Vagina (tissue), 2 donors: ENCODE data around the gene DYSF. TPM values are rescaled to one million over a fixed set of nuclear protein-coding genes. Genes with fewer than 3 reads are reported as not detected.

ENCODE experiments used
- DNase-seq, 2 donors: peaks; one replicate each; pipeline ENCODE4 v3.0.0-alpha.2; 2017; ENCODE audit errors: extremely low spot score in 2 of 2
- H3K27ac ChIP-seq: fragments of 200-600 bp; sonication (generic); one replicate; pipeline ENCODE4 v1.5.1; 2019
- H3K27me3 ChIP-seq: fragments of 200-600 bp; sonication (generic); one replicate; pipeline ENCODE4 v1.5.1; 2019
- H3K36me3 ChIP-seq, 2 donors: fragments of 200-600 bp; sonication (generic); one replicate each; pipeline ENCODE4 v1.5.1; 2017 to 2019
- H3K4me1 ChIP-seq: fragments of 200-600 bp; sonication (generic); one replicate; pipeline ENCODE4 v1.5.1; 2019
- H3K4me3 ChIP-seq, 2 donors: fragments of 200-600 bp; sonication (generic); 1 replicate in 1 of 2; 2 replicates in 1 of 2; pipeline ENCODE4 v1.5.1; 2016 to 2019
- H3K9me3 ChIP-seq: fragments of 200-600 bp; sonication (generic); one replicate; pipeline ENCODE4 v1.5.1; 2019
- CTCF ChIP-seq, 3 experiments: fragments of 450-650 bp in 2 of 3; fragments of 200-600 bp in 1 of 3; sonication (generic) in 1 of 3; IDR thresholded peaks; one replicate each; pipeline ENCODE4 v1.5.1; 2017 to 2019; ENCODE audit warnings: antibody characterized with exemption in 3 of 3, mild to moderate bottlenecking in 2 of 3, moderate library complexity in 2 of 3
- POLR2A ChIP-seq, 2 donors: fragments of 450-650 bp; IDR thresholded peaks; one replicate each; pipeline ENCODE4 v1.6.1; 2017; ENCODE audit warnings: antibody characterized with exemption in 2 of 2, mild to moderate bottlenecking in 2 of 2, moderate library complexity in 2 of 2
- POLR2AphosphoS5 ChIP-seq, 2 donors: sonication (generic); formaldehyde crosslinking; IDR thresholded peaks; one replicate each; pipeline ENCODE4 v1.9.0; 2017; ENCODE audit warnings: antibody characterized with exemption in 2 of 2, mild to moderate bottlenecking in 2 of 2, low read depth in 1 of 2; ENCODE audit not compliant: insufficient read depth in 1 of 2
- intact Hi-C: fragments of 100-400 bp; cut with DNase I; formaldehyde crosslinking; loops from one replicate; pipeline ENCODE4 v1.15.1; 2023
- total RNA-seq: library from RNA; depleted of rRNA; stranded (reverse); fragments of >200 nt; gene quantifications from one replicate; pipeline ENCODE4 v1.2.3, GENCODE V29; 2016

DYSF gene
- total RNA-seq, 1 donor from 2014 or later, result 10.1 TPM

- TF ChIP-seq POLR2A (IDR thresholded peaks at IDR 0.05), result no peak
- no peak for TF ChIP-seq CTCF (IDR thresholded peaks at IDR 0.05)
- no peak for TF ChIP-seq POLR2AphosphoS5 (IDR thresholded peaks at IDR 0.05; ENCODE audit: insufficient read depth in 1 of 2, low read depth in 1 of 2)
- Histone ChIP-seq H3K36me3 (no peaks in the 10 kb centered on the region), H3K27me3 (no peaks in the 10 kb centered on the region), H3K27ac (no peak overlapping the region), H3K9me3 (no peaks in the 10 kb centered on the region), H3K4me1 (peaks cover 16% of the 10 kb centered on the region), H3K4me3 (no peak overlapping the region)
- no peak for DNase-seq
- intact Hi-C loops, result no loop called here
Measured at GRCh38 chr2:71712158-71712818, 258.9 kb downstream of the DYSF start.

- peaks cover 30% of the 10 kb centered on the region for H3K4me1 ChIP-seq
- intact Hi-C loops, result no loop called here
- no peaks in the 10 kb centered on the region for H3K9me3 ChIP-seq
- DNase-seq, result no peak
- H3K4me3 ChIP-seq, result no peak overlapping the region
- H3K36me3 ChIP-seq, result no peaks in the 10 kb centered on the region
- TF ChIP-seq CTCF (IDR thresholded peaks at IDR 0.05), result no peak
- no peak for TF ChIP-seq POLR2A (IDR thresholded peaks at IDR 0.05)
- TF ChIP-seq POLR2AphosphoS5 (IDR thresholded peaks at IDR 0.05; ENCODE audit: insufficient read depth in 1 of 2, low read depth in 1 of 2), result no peak
- H3K27ac ChIP-seq, result no peak overlapping the region
- H3K27me3 ChIP-seq, result no peaks in the 10 kb centered on the region
Measured at GRCh38 chr2:71713581-71714580, 260.5 kb downstream of the DYSF start.

GRCh38 chr2:71714601-71715240 is 261.4 kb downstream of the DYSF start:
- no peak for TF ChIP-seq CTCF (IDR thresholded peaks at IDR 0.05)
- no peak for TF ChIP-seq POLR2A (IDR thresholded peaks at IDR 0.05)
- Histone ChIP-seq H3K4me1 (peaks cover 38% of the 10 kb centered on the region), H3K27ac (no peak overlapping the region), H3K27me3 (no peaks in the 10 kb centered on the region), H3K9me3 (no peaks in the 10 kb centered on the region), H3K4me3 (no peak overlapping the region), H3K36me3 (no peaks in the 10 kb centered on the region)
- DNase-seq, result no peak
- intact Hi-C loops, result no loop called here

GRCh38 chr2:71715241-71715750 is 261.9 kb downstream of the DYSF start:
- TF ChIP-seq POLR2A (IDR thresholded peaks at IDR 0.05), result no peak
- no peak for TF ChIP-seq CTCF (IDR thresholded peaks at IDR 0.05)
- TF ChIP-seq POLR2AphosphoS5 (IDR thresholded peaks at IDR 0.05; ENCODE audit: insufficient read depth in 1 of 2, low read depth in 1 of 2), result no peak
- no peak overlapping the region for H3K27ac ChIP-seq
- no peak overlapping the region for H3K4me3 ChIP-seq
- DNase-seq, result no peak
- H3K27me3 ChIP-seq, result no peaks in the 10 kb centered on the region
- peaks cover 44% of the 10 kb centered on the region for H3K4me1 ChIP-seq
- intact Hi-C loops, result no loop called here
- no peaks in the 10 kb centered on the region for H3K9me3 ChIP-seq
- no peaks in the 10 kb centered on the region for H3K36me3 ChIP-seq
